ENCODE results near the gene DIO1. TPM values are rescaled to one million over a fixed set of nuclear protein-coding genes. Genes with fewer than 3 reads are reported as not detected.

The DIO1 gene
- total and polyA plus RNA-seq, 9 of the 15 experiments (the other 6 are each of a cell fraction or from before 2014, with no cell fraction given): not detected

DNA sequence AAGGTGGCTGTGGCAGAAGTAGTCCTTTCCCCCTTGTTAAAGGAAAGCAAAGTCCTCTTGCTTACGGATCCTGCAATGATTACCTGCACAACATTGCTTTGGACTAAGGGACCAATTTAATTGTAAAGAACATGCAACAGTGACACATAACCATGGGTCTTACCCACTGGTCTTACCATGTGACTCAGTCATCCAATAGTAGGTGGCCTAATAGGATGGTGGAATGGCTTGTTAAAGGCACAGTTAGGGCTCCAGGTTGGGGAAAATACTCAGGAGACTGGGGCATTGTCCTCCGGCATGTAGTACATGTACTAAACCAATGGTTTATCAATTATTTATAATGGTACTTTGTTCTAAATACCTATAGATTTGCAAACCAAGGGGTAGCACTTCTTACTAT is 2.3 kb upstream of the DIO1 start:
- DNase-seq (ENCODE audit: extremely low read depth in 1 of 4, low spot score in 3 of 4) (peak in 2 of 4 experiments; percentile 27 to 51), ATAC-seq (no peak), FAIRE-seq (no peak)
- Histone ChIP-seq H3K9me3 (replicated peaks; ENCODE audit: control insufficient read depth, insufficient read depth, low read depth, low read length) (no peaks in the 10 kb centered on the region), H3K27ac (ENCODE audit: extremely low read depth, low read depth, low read length) (no peak overlapping the region), H3K4me3 (no peak overlapping the region), H4K20me1 (replicated peaks; ENCODE audit: control insufficient read depth, insufficient read depth, low read length) (no peaks in the 10 kb centered on the region), H3K79me2 (ENCODE audit: control insufficient read depth, insufficient read depth, low read length) (0 out of 3 replicates have a peak, but pooled peaks cover 2% of the 10 kb centered on the region), H3K9ac (ENCODE audit: insufficient read depth in 1 of 2, low read depth in 2 of 2, low read length in 2 of 2) (no peak overlapping the region), H3K9me1 (ENCODE audit: control insufficient read depth, insufficient read depth, low read length) (no peaks in the 10 kb centered on the region), H3K4me2 (ENCODE audit: insufficient read depth, low read length) (no peak overlapping the region), H3K36me3 (ENCODE audit: control insufficient read depth, insufficient read depth, low read length) (no peaks in the 10 kb centered on the region), H2AFZ (ENCODE audit: low read depth, low read length) (peak overlapping the region; percentile 86), H3K27me3 (ENCODE audit: control insufficient read depth in 2 of 2, insufficient read depth in 2 of 2, low read length in 2 of 2) (no peaks in the 10 kb centered on the region), H3K4me1 (replicated peaks in 1 of 2; ENCODE audit: control insufficient read depth in 2 of 2, insufficient read depth in 2 of 2, low read length in 2 of 2) (peaks cover 15 to 24% of the 10 kb centered on the region in 2 experiments; a peak in 4 of 5 replicates)
- intact Hi-C loops (cut with micrococcal nuclease): no loop called here
- 66% methylated on average over 2 of the region's 2 CpGs for WGBS (ENCODE audit: insufficient coverage, low coverage, missing lambda C conversion rate)
- no TSS peak for BruUV-seq (replicated peaks)
- ChIA-PET POLR2A (no interaction called here), CTCF (ENCODE audit: low intra/inter-chr PET ratio) (no interaction called here)
- in situ Hi-C loops (cut with MboI): no loop called here
- TF ChIP-seq TEAD1 (CRISPR knock-in tag; IDR thresholded peaks at IDR 0.05) (0 out of 4 replicates have a peak, but pooled peaks of 1 of the 2 experiments have one; percentile 26), RAD51 (IDR thresholded peaks at IDR 0.05; ENCODE audit: borderline replicate concordance, low read depth) (0 out of 2 replicates have a peak, but pooled peaks have one; percentile 42)
- TF ChIP-seq, protein P1, sequence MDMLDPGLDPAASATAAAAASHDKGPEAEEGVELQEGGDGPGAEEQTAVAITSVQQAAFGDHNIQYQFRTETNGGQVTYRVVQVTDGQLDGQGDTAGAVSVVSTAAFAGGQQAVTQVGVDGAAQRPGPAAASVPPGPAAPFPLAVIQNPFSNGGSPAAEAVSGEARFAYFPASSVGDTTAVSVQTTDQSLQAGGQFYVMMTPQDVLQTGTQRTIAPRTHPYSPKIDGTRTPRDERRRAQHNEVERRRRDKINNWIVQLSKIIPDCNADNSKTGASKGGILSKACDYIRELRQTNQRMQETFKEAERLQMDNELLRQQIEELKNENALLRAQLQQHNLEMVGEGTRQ (CRISPR knock-in tag; IDR thresholded peaks at IDR 0.05): peak; percentile 49
- TF ChIP-seq, protein P2, sequence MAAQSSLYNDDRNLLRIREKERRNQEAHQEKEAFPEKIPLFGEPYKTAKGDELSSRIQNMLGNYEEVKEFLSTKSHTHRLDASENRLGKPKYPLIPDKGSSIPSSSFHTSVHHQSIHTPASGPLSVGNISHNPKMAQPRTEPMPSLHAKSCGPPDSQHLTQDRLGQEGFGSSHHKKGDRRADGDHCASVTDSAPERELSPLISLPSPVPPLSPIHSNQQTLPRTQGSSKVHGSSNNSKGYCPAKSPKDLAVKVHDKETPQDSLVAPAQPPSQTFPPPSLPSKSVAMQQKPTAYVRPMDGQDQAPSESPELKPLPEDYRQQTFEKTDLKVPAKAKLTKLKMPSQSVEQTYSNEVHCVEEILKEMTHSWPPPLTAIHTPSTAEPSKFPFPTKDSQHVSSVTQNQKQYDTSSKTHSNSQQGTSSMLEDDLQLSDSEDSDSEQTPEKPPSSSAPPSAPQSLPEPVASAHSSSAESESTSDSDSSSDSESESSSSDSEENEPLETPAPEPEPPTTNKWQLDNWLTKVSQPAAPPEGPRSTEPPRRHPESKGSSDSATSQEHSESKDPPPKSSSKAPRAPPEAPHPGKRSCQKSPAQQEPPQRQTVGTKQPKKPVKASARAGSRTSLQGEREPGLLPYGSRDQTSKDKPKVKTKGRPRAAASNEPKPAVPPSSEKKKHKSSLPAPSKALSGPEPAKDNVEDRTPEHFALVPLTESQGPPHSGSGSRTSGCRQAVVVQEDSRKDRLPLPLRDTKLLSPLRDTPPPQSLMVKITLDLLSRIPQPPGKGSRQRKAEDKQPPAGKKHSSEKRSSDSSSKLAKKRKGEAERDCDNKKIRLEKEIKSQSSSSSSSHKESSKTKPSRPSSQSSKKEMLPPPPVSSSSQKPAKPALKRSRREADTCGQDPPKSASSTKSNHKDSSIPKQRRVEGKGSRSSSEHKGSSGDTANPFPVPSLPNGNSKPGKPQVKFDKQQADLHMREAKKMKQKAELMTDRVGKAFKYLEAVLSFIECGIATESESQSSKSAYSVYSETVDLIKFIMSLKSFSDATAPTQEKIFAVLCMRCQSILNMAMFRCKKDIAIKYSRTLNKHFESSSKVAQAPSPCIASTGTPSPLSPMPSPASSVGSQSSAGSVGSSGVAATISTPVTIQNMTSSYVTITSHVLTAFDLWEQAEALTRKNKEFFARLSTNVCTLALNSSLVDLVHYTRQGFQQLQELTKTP (IDR thresholded peaks at IDR 0.05; ENCODE audit: low read depth in 1 of 2, partially characterized antibody in 2 of 2): no peak
- TF ChIP-seq, protein P3, sequence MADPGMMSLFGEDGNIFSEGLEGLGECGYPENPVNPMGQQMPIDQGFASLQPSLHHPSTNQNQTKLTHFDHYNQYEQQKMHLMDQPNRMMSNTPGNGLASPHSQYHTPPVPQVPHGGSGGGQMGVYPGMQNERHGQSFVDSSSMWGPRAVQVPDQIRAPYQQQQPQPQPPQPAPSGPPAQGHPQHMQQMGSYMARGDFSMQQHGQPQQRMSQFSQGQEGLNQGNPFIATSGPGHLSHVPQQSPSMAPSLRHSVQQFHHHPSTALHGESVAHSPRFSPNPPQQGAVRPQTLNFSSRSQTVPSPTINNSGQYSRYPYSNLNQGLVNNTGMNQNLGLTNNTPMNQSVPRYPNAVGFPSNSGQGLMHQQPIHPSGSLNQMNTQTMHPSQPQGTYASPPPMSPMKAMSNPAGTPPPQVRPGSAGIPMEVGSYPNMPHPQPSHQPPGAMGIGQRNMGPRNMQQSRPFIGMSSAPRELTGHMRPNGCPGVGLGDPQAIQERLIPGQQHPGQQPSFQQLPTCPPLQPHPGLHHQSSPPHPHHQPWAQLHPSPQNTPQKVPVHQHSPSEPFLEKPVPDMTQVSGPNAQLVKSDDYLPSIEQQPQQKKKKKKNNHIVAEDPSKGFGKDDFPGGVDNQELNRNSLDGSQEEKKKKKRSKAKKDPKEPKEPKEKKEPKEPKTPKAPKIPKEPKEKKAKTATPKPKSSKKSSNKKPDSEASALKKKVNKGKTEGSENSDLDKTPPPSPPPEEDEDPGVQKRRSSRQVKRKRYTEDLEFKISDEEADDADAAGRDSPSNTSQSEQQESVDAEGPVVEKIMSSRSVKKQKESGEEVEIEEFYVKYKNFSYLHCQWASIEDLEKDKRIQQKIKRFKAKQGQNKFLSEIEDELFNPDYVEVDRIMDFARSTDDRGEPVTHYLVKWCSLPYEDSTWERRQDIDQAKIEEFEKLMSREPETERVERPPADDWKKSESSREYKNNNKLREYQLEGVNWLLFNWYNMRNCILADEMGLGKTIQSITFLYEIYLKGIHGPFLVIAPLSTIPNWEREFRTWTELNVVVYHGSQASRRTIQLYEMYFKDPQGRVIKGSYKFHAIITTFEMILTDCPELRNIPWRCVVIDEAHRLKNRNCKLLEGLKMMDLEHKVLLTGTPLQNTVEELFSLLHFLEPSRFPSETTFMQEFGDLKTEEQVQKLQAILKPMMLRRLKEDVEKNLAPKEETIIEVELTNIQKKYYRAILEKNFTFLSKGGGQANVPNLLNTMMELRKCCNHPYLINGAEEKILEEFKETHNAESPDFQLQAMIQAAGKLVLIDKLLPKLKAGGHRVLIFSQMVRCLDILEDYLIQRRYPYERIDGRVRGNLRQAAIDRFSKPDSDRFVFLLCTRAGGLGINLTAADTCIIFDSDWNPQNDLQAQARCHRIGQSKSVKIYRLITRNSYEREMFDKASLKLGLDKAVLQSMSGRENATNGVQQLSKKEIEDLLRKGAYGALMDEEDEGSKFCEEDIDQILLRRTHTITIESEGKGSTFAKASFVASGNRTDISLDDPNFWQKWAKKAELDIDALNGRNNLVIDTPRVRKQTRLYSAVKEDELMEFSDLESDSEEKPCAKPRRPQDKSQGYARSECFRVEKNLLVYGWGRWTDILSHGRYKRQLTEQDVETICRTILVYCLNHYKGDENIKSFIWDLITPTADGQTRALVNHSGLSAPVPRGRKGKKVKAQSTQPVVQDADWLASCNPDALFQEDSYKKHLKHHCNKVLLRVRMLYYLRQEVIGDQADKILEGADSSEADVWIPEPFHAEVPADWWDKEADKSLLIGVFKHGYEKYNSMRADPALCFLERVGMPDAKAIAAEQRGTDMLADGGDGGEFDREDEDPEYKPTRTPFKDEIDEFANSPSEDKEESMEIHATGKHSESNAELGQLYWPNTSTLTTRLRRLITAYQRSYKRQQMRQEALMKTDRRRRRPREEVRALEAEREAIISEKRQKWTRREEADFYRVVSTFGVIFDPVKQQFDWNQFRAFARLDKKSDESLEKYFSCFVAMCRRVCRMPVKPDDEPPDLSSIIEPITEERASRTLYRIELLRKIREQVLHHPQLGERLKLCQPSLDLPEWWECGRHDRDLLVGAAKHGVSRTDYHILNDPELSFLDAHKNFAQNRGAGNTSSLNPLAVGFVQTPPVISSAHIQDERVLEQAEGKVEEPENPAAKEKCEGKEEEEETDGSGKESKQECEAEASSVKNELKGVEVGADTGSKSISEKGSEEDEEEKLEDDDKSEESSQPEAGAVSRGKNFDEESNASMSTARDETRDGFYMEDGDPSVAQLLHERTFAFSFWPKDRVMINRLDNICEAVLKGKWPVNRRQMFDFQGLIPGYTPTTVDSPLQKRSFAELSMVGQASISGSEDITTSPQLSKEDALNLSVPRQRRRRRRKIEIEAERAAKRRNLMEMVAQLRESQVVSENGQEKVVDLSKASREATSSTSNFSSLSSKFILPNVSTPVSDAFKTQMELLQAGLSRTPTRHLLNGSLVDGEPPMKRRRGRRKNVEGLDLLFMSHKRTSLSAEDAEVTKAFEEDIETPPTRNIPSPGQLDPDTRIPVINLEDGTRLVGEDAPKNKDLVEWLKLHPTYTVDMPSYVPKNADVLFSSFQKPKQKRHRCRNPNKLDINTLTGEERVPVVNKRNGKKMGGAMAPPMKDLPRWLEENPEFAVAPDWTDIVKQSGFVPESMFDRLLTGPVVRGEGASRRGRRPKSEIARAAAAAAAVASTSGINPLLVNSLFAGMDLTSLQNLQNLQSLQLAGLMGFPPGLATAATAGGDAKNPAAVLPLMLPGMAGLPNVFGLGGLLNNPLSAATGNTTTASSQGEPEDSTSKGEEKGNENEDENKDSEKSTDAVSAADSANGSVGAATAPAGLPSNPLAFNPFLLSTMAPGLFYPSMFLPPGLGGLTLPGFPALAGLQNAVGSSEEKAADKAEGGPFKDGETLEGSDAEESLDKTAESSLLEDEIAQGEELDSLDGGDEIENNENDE (IDR thresholded peaks at IDR 0.05; ENCODE audit: low read depth, low read length): no peak
